Ovary (tissue), 3 donors: ENCODE data around the gene DEFB124.

ENCODE experiments used
- CTCF ChIP-seq, 3 donors: fragments of 450-650 bp in 2 of 3; fragments of 200-600 bp in 1 of 3; IDR thresholded peaks; one replicate each; pipeline versions ENCODE4 v1.5.1 to v1.8.0; 2016 to 2022; ENCODE audit warnings: antibody characterized with exemption in 3 of 3, mild to moderate bottlenecking in 1 of 3
- EP300 ChIP-seq: sonication (generic); formaldehyde crosslinking; IDR thresholded peaks from one replicate; pipeline ENCODE4 v1.6.1; 2017; ENCODE audit warnings: antibody characterized with exemption
- POLR2A ChIP-seq: fragments of 450-650 bp; IDR thresholded peaks from one replicate; pipeline ENCODE4 v1.6.1; 2017; ENCODE audit warnings: antibody characterized with exemption, mild to moderate bottlenecking, moderate library complexity
- donor health status: DM: no; HTN: no; CAD: no.

- TF ChIP-seq CTCF (IDR thresholded peaks at IDR 0.05) (no peak), POLR2A (no peak), EP300 (no peak)
Observed at GRCh38 chr20:31418307-31418706, 56.6 kb downstream of the DEFB124 start.
